Measurements from ENCODE around the gene B3GALNT2. TPM values are rescaled to one million over a fixed set of nuclear protein-coding genes. Genes with fewer than 3 reads are reported as not detected.
"Not testable (repeated sequence)": the region's sequence is repeated elsewhere in the genome, so short reads cannot be mapped to it uniquely, and the experiment has no call there.

B3GALNT2 gene
- total RNA-seq, 1 experiment from 2014 or later: 31.9 TPM

GRCh38 chr1:235503403-235504121 is 690 bp downstream of the B3GALNT2 start:
- peak; percentile 68 for DNase-seq (ENCODE audit: low read depth)

DNA sequence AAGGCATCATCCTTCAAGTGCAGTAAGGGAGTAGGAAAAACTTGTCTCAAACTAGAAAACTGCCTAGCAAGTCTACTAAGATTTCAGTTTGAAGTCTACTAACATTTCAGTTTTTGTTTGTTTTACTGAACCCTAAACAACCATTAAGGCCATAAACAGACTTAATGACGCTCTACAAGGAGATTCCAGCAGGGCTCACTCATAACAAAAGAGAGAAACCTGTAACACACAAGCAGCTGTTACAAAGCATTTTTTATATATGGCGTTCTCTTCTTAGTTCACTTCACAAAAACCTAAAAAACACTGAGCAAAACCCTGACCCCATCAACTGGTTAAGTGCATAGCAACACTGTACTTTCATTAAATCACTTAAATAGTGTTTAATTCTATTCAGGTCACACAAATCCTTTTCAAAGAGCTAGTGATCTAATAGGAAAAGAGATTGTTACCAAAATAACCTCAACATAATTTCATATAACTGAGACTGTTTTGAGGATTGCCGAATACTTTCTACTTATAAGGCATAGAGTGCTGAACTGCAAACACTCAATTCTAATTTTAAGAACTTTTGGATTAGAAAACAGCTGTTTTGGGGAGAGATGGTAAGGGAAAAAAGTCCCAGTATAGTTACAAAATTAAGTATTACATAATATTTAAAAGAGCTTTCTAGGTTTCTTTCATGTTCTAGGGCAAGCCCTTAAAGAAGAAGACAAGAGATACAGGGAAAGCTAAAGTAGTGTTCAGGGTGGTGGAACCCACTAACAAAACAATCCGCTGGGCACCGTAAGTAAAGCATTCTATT is 1.4 kb downstream of the B3GALNT2 start:
- no peak for DNase-seq (ENCODE audit: low read depth)

- no peak for DNase-seq (ENCODE audit: low read depth)
Measured at GRCh38 chr1:235500971-235501540, 3.2 kb downstream of the B3GALNT2 start.

DNA sequence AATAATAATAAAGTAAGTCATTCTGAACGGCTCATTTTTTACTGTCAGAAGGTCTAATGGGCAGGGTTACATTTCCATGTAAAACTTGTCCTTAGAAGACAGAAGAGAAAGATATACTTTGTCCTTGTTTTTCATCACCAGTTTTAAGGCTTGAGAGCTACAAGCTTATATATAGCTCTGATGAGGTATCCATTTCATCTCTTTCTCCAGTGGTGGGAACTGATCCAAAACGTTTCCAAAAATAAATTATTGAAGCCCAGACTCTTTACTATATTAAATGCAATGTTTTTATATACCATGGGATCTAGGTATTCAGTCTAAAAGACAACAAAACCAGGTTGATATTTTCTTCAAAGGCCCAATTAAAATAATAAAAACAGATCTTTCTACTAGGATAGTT is 8.7 kb downstream of the B3GALNT2 start:
- no peak for DNase-seq (ENCODE audit: low read depth)

DNA sequence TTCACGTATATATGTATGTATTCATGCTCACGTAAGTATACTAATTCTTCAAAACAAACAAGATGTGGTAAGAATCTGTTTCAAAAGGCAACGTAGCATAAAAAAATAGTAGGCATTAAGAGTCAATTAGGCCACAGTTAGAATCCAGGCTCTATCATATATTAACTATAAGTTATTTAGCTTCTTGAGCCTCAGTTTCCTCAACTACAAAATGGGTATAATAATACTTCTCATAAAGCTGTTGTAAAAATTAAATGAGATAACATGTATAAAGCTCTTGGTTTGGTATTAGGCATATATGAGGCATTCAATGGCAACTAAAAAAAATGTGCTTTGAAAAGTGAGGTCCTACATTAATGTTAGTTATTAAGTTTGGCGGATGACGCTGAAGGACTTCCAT is 9.2 kb downstream of the B3GALNT2 start:
- DNase-seq (ENCODE audit: low read depth): no peak

DNA sequence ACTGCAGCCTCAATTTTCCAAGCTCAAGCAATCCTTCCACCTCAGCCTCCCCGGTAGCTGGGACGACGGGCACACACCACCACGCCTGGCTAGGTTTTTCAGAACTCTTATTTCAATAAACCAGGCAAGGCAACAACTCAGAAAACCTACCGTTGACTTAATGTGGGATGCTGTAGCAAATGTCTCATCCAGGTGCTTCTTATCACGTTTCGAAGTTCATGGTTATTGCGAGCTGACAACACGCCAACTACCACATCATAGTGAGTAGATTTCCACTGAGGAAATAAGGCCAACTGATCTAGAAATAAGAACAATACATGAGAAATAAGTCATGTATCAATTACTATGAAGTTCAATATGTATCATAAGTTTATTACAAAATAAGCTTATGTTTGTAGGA is 9.7 kb downstream of the B3GALNT2 start:
- DNase-seq (ENCODE audit: low read depth): no peak

DNA sequence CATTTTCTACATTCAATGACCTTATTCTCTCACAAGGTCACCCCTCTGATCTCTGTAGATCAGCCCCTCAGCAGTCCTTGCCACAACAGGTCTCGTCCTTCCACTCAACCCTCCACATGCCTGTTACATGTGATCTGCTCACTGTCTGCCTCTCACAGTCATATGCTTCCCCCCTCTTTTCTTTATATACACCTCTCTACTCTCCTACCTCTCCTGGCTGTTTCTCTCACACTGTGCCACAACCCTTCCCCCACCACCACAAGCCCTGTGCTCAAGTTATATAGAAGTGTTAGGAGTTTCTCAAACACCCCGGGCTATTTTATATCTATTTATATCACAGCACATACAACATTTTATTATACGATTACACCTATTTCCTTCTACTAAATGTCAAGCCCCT is 12.6 kb downstream of the B3GALNT2 start:
- DNase-seq (ENCODE audit: low read depth): no peak

- DNase-seq (ENCODE audit: low read depth): no peak
Measured at GRCh38 chr1:235486321-235486720, 17.9 kb downstream of the B3GALNT2 start.

- no peak for DNase-seq (ENCODE audit: low read depth)
Measured at GRCh38 chr1:235485558-235485957, 18.7 kb downstream of the B3GALNT2 start.

- no peak for DNase-seq (ENCODE audit: low read depth)
Measured at GRCh38 chr1:235483090-235483489, 21.2 kb downstream of the B3GALNT2 start.

GRCh38 chr1:235473806-235474205 is 30.4 kb downstream of the B3GALNT2 start:
- no peak for DNase-seq (ENCODE audit: low read depth)

- no peak for DNase-seq (ENCODE audit: low read depth)
Measured at GRCh38 chr1:235470741-235471439, 33.4 kb downstream of the B3GALNT2 start.

DNA sequence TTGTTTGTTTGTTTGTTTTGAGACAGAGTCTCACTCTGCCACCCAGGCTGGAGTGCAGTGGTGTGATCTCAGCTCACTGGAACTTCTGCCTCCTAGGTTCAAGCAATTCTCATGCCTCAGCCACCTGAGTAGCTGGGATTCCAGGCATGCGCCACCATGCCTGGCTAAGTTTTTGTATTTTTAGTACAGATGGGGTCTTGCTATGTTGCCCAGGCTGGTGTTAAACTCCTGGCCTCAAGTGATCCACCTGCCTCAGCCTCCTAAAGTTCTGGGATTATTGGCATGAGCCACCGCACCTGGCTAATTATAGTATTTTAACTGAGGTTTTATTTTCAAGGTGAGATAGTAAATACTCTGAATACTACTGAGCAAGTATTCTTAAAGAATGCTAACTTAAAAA is 34.4 kb downstream of the B3GALNT2 start:
- DNase-seq (ENCODE audit: low read depth): not testable (repeated sequence)

GRCh38 chr1:235468970-235469369 is 35.3 kb downstream of the B3GALNT2 start:
- peak; percentile 65 for DNase-seq (ENCODE audit: low read depth)

DNA sequence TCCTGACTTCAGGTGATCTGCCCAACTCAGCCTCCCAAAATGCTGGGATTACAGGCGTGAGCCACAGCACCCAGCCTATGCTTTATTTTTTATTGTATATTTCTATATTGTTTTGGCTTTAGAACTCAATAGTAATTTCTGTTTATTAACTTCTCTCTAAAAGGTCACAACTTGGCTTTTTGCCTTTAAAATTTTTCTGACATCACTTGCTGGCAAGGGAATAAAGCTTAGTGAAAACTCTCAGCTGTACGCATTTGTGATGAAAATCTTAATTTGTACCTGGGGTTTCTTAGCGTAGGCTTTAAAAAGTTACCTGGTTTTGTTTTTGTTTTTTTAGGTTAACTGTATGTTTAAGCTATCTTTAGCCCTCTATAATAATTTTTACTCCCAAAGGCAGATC is 36.2 kb downstream of the B3GALNT2 start:
- DNase-seq (ENCODE audit: low read depth): no peak

GRCh38 chr1:235465066-235465465 is 39.2 kb downstream of the B3GALNT2 start:
- DNase-seq (ENCODE audit: low read depth): no peak

DNA sequence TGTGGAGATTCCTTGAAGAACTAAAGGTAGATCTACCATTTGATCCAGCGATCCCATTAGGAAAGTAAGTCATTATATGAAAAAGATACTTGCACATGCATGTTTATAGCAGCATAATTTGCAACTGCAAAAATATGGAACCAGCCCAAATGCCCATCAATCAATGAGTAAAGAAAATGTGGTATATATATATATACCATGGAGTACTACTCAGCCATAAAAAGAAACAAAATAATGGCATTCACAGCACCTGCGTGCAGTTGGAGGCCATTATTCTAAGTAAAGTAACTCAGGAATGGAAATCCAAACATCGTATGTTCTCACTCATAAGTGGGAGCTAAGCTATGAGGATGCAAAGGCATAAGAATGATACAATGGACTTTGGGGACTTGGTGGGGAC is 41.4 kb downstream of the B3GALNT2 start:
- not testable (repeated sequence) for DNase-seq (ENCODE audit: low read depth)

DNA sequence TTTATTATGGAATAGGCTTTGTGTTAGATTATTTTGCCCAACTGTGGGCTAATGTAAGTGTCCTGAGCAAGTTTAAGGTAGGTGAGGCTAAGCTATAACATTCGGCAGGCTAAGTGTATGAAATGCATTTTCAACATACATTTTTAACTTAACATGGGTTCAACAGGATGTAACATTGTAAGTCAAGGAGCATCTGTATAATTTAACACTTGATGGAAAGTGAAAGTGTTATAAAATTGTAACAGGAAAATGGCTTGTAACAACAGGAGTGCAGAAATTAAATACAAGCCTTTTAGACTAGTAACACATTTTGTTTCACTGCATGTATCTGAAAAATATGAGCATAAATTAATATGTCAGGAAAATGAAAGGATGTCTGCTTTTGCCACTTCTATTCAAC is 42.3 kb downstream of the B3GALNT2 start:
- DNase-seq (ENCODE audit: low read depth): no peak

DNA sequence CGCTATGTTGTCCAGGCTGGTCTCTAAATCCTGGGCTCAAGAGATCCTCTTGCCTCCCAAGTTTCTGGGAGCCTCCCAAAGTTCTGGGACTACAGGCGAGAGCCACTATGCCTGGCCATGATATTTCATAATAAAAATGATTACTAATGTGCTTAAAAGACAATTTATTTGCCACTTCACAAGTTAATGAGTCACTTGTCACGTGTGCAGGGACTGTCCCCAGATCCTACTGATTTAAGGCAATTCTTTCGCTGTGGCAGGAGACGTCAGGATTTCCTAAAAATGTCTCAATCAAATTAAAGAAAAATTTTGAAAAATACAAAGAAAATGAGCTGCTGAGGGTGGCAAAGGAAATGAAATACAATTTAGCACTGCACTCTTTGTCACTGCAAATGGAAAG is 43.5 kb downstream of the B3GALNT2 start:
- no peak for DNase-seq (ENCODE audit: low read depth)

DNA sequence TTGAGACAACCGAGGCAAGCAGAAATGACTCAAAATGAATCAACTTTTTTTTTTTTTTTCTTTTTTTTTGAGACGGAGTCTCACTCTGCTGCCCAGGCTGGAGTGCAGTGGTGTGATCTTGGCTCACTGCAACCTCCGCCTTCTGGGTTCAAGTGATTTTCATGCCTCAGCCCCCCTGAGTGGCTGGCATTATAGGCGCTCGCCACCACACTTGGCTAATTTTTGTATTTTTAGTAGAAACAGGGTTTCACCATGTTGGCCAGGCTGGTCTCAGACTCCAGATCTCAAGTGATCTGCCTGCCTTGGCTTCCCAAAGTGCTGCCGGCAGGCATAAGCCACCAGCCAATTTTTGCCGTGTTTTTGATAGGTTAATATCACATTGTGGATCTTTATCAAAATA is 46.4 kb downstream of the B3GALNT2 start:
- DNase-seq (ENCODE audit: low read depth): not testable (repeated sequence)

- no peak for DNase-seq (ENCODE audit: low read depth)
Measured at GRCh38 chr1:235455823-235456222, 48.4 kb downstream of the B3GALNT2 start.

DNA sequence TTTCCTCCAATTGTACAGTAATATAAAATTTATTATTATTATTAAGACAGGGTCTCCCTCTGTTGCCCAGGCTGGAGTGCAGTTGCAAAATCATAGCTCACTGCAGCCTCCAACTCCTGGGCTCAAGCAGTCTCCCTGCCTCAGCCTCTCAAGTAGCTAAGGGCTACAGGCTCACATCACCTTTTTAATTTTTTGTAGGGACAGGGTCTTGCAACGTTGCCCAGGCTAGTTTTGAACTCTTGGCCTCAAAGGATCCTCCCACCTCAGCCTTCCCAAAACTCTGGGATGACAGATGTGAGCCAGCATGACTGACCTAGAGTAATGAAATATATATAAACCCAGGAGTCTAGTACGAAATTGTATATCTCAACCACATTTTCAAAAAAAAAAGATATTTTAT is 49.2 kb downstream of the B3GALNT2 start:
- DNase-seq (ENCODE audit: low read depth): no peak
